GM12892 (cell line): ENCODE data around the gene PFKP.

Source experiments
- POLR2A ChIP-seq: IDR thresholded peaks from 2 replicates; pipeline ENCODE4 v1.6.1; 2011; ENCODE audit warnings: low read depth, low read length, control low read depth
- TAF1 ChIP-seq: IDR thresholded peaks from 2 replicates; pipeline ENCODE4 v1.6.1; 2011; ENCODE audit warnings: low read depth, mild to moderate bottlenecking, control low read depth, low read length, borderline replicate concordance

- no peak for TF ChIP-seq TAF1
- TF ChIP-seq POLR2A, result no peak
Measured at GRCh38 chr10:3072641-3073360, 5.5 kb downstream of the PFKP start.
